ENCODE measurements around the gene ZMYM1. TPM values are rescaled to one million over a fixed set of nuclear protein-coding genes. Genes with fewer than 3 reads are reported as not detected.
"Not testable (repeated sequence)": the region's sequence is repeated elsewhere in the genome, so short reads cannot be mapped to it uniquely, and the experiment has no call there.

The ZMYM1 gene
- total and polyA plus RNA-seq, 2 experiments from 2014 or later: 37.4 to 51.0 TPM

DNA sequence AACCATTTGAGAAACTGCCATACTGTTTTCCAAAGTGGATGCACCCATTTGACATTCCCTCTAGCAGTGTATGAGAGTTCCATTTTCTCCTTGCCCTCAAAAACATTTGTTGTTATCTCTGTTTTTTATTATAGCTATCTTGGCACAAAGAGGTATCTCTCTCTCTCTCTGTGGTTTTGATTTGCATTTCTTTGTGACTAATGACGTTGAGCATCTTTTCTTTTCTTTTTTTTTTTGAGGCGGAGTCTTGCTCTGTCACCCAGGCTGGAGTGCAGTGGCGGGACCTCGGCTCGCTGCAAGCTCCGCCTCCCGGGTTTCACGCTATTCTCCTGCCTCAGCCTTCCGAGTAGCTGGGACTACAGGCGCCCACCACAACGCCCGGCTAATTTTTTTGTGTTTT is 30.1 kb upstream of the ZMYM1 start (continued):
- TF ChIP-seq, protein P1, sequence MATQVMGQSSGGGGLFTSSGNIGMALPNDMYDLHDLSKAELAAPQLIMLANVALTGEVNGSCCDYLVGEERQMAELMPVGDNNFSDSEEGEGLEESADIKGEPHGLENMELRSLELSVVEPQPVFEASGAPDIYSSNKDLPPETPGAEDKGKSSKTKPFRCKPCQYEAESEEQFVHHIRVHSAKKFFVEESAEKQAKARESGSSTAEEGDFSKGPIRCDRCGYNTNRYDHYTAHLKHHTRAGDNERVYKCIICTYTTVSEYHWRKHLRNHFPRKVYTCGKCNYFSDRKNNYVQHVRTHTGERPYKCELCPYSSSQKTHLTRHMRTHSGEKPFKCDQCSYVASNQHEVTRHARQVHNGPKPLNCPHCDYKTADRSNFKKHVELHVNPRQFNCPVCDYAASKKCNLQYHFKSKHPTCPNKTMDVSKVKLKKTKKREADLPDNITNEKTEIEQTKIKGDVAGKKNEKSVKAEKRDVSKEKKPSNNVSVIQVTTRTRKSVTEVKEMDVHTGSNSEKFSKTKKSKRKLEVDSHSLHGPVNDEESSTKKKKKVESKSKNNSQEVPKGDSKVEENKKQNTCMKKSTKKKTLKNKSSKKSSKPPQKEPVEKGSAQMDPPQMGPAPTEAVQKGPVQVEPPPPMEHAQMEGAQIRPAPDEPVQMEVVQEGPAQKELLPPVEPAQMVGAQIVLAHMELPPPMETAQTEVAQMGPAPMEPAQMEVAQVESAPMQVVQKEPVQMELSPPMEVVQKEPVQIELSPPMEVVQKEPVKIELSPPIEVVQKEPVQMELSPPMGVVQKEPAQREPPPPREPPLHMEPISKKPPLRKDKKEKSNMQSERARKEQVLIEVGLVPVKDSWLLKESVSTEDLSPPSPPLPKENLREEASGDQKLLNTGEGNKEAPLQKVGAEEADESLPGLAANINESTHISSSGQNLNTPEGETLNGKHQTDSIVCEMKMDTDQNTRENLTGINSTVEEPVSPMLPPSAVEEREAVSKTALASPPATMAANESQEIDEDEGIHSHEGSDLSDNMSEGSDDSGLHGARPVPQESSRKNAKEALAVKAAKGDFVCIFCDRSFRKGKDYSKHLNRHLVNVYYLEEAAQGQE (IDR thresholded peaks at IDR 0.05; ENCODE audit: unreplicated experiment): no peak
- TF ChIP-seq, protein P2, sequence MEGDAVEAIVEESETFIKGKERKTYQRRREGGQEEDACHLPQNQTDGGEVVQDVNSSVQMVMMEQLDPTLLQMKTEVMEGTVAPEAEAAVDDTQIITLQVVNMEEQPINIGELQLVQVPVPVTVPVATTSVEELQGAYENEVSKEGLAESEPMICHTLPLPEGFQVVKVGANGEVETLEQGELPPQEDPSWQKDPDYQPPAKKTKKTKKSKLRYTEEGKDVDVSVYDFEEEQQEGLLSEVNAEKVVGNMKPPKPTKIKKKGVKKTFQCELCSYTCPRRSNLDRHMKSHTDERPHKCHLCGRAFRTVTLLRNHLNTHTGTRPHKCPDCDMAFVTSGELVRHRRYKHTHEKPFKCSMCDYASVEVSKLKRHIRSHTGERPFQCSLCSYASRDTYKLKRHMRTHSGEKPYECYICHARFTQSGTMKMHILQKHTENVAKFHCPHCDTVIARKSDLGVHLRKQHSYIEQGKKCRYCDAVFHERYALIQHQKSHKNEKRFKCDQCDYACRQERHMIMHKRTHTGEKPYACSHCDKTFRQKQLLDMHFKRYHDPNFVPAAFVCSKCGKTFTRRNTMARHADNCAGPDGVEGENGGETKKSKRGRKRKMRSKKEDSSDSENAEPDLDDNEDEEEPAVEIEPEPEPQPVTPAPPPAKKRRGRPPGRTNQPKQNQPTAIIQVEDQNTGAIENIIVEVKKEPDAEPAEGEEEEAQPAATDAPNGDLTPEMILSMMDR (conservative IDR thresholded peaks at IDR 0.05; ENCODE audit: low read depth in 2 of 2): no peak
- TF ChIP-seq JUNB (IDR thresholded peaks at IDR 0.05; ENCODE audit: unreplicated experiment) (no peak), NANOG (IDR thresholded peaks at IDR 0.05; ENCODE audit: borderline replicate concordance) (no peak), STAT1 (IDR thresholded peaks at IDR 0.05; ENCODE audit: unreplicated experiment) (no peak), EZH2 (IDR thresholded peaks at IDR 0.05; ENCODE audit: low read depth, unreplicated experiment) (no peak)
- TF ChIP-seq, protein P3, sequence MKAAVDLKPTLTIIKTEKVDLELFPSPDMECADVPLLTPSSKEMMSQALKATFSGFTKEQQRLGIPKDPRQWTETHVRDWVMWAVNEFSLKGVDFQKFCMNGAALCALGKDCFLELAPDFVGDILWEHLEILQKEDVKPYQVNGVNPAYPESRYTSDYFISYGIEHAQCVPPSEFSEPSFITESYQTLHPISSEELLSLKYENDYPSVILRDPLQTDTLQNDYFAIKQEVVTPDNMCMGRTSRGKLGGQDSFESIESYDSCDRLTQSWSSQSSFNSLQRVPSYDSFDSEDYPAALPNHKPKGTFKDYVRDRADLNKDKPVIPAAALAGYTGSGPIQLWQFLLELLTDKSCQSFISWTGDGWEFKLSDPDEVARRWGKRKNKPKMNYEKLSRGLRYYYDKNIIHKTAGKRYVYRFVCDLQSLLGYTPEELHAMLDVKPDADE (IDR thresholded peaks at IDR 0.05): no peak

DNA sequence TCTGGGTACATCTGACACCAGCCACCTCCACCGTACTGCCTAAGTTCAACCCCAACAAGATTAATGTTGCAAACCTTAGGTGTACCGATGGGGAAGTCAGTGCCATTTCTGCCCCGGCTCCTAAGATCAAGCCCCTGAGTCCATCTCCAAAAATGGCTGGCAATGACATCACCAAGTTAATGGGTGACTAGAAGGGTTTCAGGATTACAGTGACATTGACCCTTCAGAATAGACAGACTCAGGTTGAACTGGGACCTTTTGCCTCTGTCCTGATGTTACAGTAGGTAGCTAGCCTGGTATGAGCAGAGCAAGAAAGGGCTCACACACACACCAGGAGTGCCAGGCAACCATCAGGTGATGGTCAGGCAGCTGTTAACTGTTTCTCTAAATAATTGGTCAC is 25.8 kb upstream of the ZMYM1 start:
- no peaks in the 10 kb centered on the region for H3K79me2 ChIP-seq (replicated peaks; ENCODE audit: insufficient read depth)
- no peaks in the 10 kb centered on the region for H4K20me1 ChIP-seq (replicated peaks; ENCODE audit: insufficient read depth)
- no peak for ATAC-seq
- Mint-ChIP-seq H3K4me1 (no peaks in the 10 kb centered on the region), H3K27ac (no peak overlapping the region), H3K4me3 (no peak overlapping the region), H3K36me3 (ENCODE audit: low read depth) (peaks cover 7% of the 10 kb centered on the region; the same call in 1 of the 3 replicates), H3K9me3 (peaks cover 17% of the 10 kb centered on the region), H3K27me3 (ENCODE audit: insufficient read depth, low read depth, poor library complexity) (peaks cover 21% of the 10 kb centered on the region)
- no peak overlapping the region for H2AFZ ChIP-seq
- H3K27me3 ChIP-seq (ENCODE audit: insufficient read depth): no peaks in the 10 kb centered on the region
- H3K4me1 ChIP-seq (ENCODE audit: insufficient read depth): no peaks in the 10 kb centered on the region
- DNase-seq (ENCODE audit: low spot score): no peak
- no peak overlapping the region for H3K4me3 ChIP-seq
- TF ChIP-seq NANOG (IDR thresholded peaks at IDR 0.05; ENCODE audit: borderline replicate concordance): no peak
- no peak for TF ChIP-seq POLR2AphosphoS5 (IDR thresholded peaks at IDR 0.05; ENCODE audit: low read depth)
- no peak for TF ChIP-seq ZNF114 (CRISPR knock-in tag; IDR thresholded peaks at IDR 0.05)
- TF ChIP-seq ZNF331 (CRISPR knock-in tag; IDR thresholded peaks at IDR 0.05; ENCODE audit: low read depth): no peak
- no peak overlapping the region for H3K27ac ChIP-seq (ENCODE audit: low read depth)
- no peak overlapping the region for H3K4me2 ChIP-seq
- no peaks in the 10 kb centered on the region for H3K36me3 ChIP-seq (ENCODE audit: insufficient read depth)
- H3F3A ChIP-seq (replicated peaks; ENCODE audit: low read depth): no peaks in the 10 kb centered on the region
- no peaks in the 10 kb centered on the region for H3K9me2 ChIP-seq (ENCODE audit: insufficient read depth)

DNA sequence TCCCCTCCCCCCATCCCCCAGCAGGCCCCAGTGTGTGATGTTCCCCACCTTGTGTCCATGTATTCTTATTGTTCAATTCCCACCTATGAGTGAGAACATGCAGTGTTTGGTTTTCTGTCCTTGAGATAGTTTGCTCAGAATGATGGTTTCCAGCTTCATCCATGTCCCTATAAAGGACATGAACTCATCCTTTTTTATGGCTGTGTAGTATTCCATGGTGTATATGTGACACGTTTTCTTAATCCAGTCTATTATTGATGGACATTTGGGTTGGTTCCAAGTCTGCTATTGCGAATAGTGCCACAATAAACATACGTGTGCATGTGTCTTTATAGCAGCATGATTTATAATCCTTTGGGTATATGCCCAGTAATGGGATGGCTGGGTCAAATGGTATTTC is 24.9 kb upstream of the ZMYM1 start:
- H3K4me1 Mint-ChIP-seq; H3K4me3 ChIP-seq; H3K36me3 ChIP-seq (ENCODE audit: insufficient read depth); DNase-seq (ENCODE audit: low spot score); H3K36me3 Mint-ChIP-seq (ENCODE audit: low read depth); H3K4me1 ChIP-seq (ENCODE audit: insufficient read depth); H3K27ac Mint-ChIP-seq; ATAC-seq; H3K27me3 ChIP-seq (ENCODE audit: insufficient read depth); H3F3A ChIP-seq (replicated peaks; ENCODE audit: low read depth); H2AFZ ChIP-seq; H3K27ac ChIP-seq (ENCODE audit: low read depth); H3K4me3 Mint-ChIP-seq; H3K79me2 ChIP-seq (replicated peaks; ENCODE audit: insufficient read depth); H3K9me2 ChIP-seq (ENCODE audit: insufficient read depth); H3K4me2 ChIP-seq; H4K20me1 ChIP-seq (replicated peaks; ENCODE audit: insufficient read depth): not testable (repeated sequence)
- peaks cover 25% of the 10 kb centered on the region for H3K9me3 Mint-ChIP-seq
- peaks cover 19% of the 10 kb centered on the region for H3K27me3 Mint-ChIP-seq (ENCODE audit: insufficient read depth, low read depth, poor library complexity)

DNA sequence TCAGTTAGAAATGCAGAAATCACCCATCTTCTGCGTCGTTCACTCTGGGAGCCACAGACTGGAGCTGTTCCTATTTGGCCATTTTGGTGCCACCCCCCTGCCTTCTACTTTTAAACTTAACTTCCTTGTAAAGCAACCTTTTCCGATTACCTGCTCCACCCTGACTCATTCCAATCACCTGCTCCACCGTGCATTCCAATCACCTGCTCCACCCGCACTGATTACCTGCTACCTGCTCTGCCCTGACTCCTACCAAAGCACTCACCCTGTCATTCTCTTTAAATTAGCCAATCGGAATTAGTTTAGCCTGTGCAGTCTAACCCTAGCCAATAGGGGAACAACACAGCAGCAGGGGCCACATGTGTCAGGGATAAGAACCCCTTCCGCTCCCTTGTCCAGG is 20.9 kb upstream of the ZMYM1 start:
- peaks cover 27% of the 10 kb centered on the region for H3K9me3 Mint-ChIP-seq
- H2AFZ ChIP-seq; H3K4me1 Mint-ChIP-seq; H3K9me2 ChIP-seq (ENCODE audit: insufficient read depth); H3K27ac ChIP-seq (ENCODE audit: low read depth); H3F3A ChIP-seq (replicated peaks; ENCODE audit: low read depth); ATAC-seq; H4K20me1 ChIP-seq (replicated peaks; ENCODE audit: insufficient read depth); H3K27ac Mint-ChIP-seq; H3K4me2 ChIP-seq; H3K4me3 Mint-ChIP-seq; H3K36me3 Mint-ChIP-seq (ENCODE audit: low read depth); H3K27me3 ChIP-seq (ENCODE audit: insufficient read depth); H3K4me1 ChIP-seq (ENCODE audit: insufficient read depth); H3K36me3 ChIP-seq (ENCODE audit: insufficient read depth); H3K27me3 Mint-ChIP-seq (ENCODE audit: insufficient read depth, low read depth, poor library complexity); DNase-seq (ENCODE audit: low spot score); H3K79me2 ChIP-seq (replicated peaks; ENCODE audit: insufficient read depth); H3K4me3 ChIP-seq: not testable (repeated sequence)
